OCI-LY7 (cell line): ENCODE measurements around the gene HMGB4. TPM values are rescaled to one million over a fixed set of nuclear protein-coding genes. Genes with fewer than 3 reads are reported as not detected.

ENCODE experiments used
- BruUV-seq: library from RNA; stranded (reverse); fragments of 400-500 nt; replicated peaks from 2 replicates; lab custom pipeline; 2021; lab: Mats Ljungman, UMichigan
- CTCF ChIA-PET: fragments of 300-600 bp; sonication (Branson Sonifier 250); formaldehyde crosslinking; loops from one replicate; lab custom pipeline; 2022; ENCODE audit warnings: antibody characterized with exemption; ENCODE audit not compliant: unreplicated experiment; lab: Charles Lee
- POLR2A ChIA-PET: fragments of 300-600 bp; sonication (Branson Sonifier 250); formaldehyde crosslinking; loops from one replicate; lab custom pipeline; 2022; ENCODE audit warnings: antibody characterized with exemption; lab: Charles Lee
- DNase-seq: peaks from one replicate; pipeline ENCODE4 v3.0.0-alpha.2; 2015; ENCODE audit warnings: low spot score
- H2AFZ ChIP-seq: fragments of 200-600 bp; sonication (generic), shearing (Covaris generic); 2 replicates; pipeline ENCODE4 v1.6.1; 2014; ENCODE audit warnings: mild to moderate bottlenecking, antibody characterized with exemption, low read length, moderate library complexity
- H3K27ac ChIP-seq: fragments of 200-600 bp; sonication (generic); 2 replicates; pipeline ENCODE4 v1.5.1; 2014; ENCODE audit warnings: mixed run types, low read depth, mild to moderate bottlenecking, moderate library complexity, low read length, inconsistent platforms; ENCODE audit not compliant: poor library complexity, severe bottlenecking
- H3K36me3 ChIP-seq: fragments of 200-600 bp; sonication (generic); 2 replicates; pipeline ENCODE4 v1.6.1; 2014; ENCODE audit warnings: mild to moderate bottlenecking, antibody characterized with exemption, low read length, moderate library complexity, mixed read lengths; ENCODE audit not compliant: insufficient read depth
- H3K4me1 ChIP-seq: fragments of 200-600 bp; sonication (generic); 2 replicates; pipeline ENCODE4 v1.5.1; 2014; ENCODE audit warnings: mild to moderate bottlenecking, low read length; ENCODE audit not compliant: insufficient read depth, poor library complexity, severe bottlenecking
- H3K4me2 ChIP-seq: fragments of 200-600 bp; sonication (generic); 2 replicates; pipeline ENCODE4 v1.6.1; 2014; ENCODE audit warnings: mild to moderate bottlenecking, low read length
- H3K4me3 ChIP-seq: fragments of 200-600 bp; sonication (generic); 2 replicates; pipeline ENCODE4 v1.5.1; 2014; ENCODE audit warnings: mild to moderate bottlenecking, low read depth, low read length; ENCODE audit not compliant: poor library complexity, severe bottlenecking
- H3K79me2 ChIP-seq: fragments of 200-600 bp; sonication (generic); 2 replicates; pipeline ENCODE4 v1.6.1; 2016; ENCODE audit warnings: low read depth, mild to moderate bottlenecking, low read length, moderate library complexity, mixed read lengths; ENCODE audit not compliant: insufficient read depth
- H3K9me2 ChIP-seq: fragments of 200-600 bp; sonication (generic); 2 replicates; pipeline ENCODE4 v1.6.1; 2016; ENCODE audit warnings: mild to moderate bottlenecking, low read length, mixed read lengths; ENCODE audit not compliant: insufficient read depth
- H3K9me3 ChIP-seq: fragments of 200-600 bp; sonication (generic); 2 replicates; pipeline ENCODE4 v1.6.1; 2014; ENCODE audit warnings: mild to moderate bottlenecking, mixed run types, low read length, mixed read lengths
- H4K20me1 ChIP-seq: fragments of 200-600 bp; sonication (generic); 2 replicates; pipeline ENCODE4 v1.6.1; 2014; ENCODE audit warnings: mild to moderate bottlenecking, antibody characterized with exemption, low read length, moderate library complexity, mixed read lengths; ENCODE audit not compliant: insufficient read depth
- CTCF ChIP-seq: fragments of 200-600 bp; sonication (generic); conservative IDR thresholded peaks from 2 replicates; pipeline ENCODE4 v1.5.1; 2014; ENCODE audit warnings: mild to moderate bottlenecking, antibody characterized with exemption, low read length, moderate library complexity, mixed read lengths
- EZH2phosphoT487 ChIP-seq: fragments of 200-600 bp; sonication (generic); IDR thresholded peaks from 2 replicates; pipeline ENCODE4 v1.6.1; 2018; ENCODE audit warnings: low read depth, borderline replicate concordance, mild to moderate bottlenecking, mixed run types, antibody characterized with exemption, low read length, moderate library complexity, mixed read lengths
- intact Hi-C: fragments of 100-400 bp; cut with micrococcal nuclease; formaldehyde crosslinking; loops from one replicate; pipeline ENCODE4 v1.10.0; 2022; ENCODE audit not compliant: unreplicated experiment
- total RNA-seq, 2 experiments: library from RNA; depleted of rRNA in 1 of 2; stranded (reverse); fragments of >200 nt in 1 of 2; shearing (Covaris generic) in 1 of 2; gene quantifications; 2 replicates each; pipeline ENCODE4 v1.2.3, GENCODE V29; 2014 to 2022

Gene HMGB4
- total RNA-seq, 2 experiments from 2014 or later = not detected

GRCh38 chr1:33826711-33827110, 37.2 kb upstream of the HMGB4 start:
- no peak for DNase-seq
- H3K9me2 ChIP-seq = no peaks in the 10 kb centered on the region
- H3K4me3 ChIP-seq = no peak overlapping the region
- no peak overlapping the region for H3K27ac ChIP-seq
- no peaks in the 10 kb centered on the region for H3K36me3 ChIP-seq
- H3K9me3 ChIP-seq = no peaks in the 10 kb centered on the region
- ChIA-PET CTCF (no interaction called here), POLR2A (no interaction called here)
- H3K4me2 ChIP-seq = no peak overlapping the region
- intact Hi-C loops = no loop called here
- H4K20me1 ChIP-seq = no peaks in the 10 kb centered on the region
- H3K79me2 ChIP-seq = no peaks in the 10 kb centered on the region
- no TSS peak for BruUV-seq
- TF ChIP-seq EZH2phosphoT487 = no peak
- no peak for TF ChIP-seq CTCF
- H3K4me1 ChIP-seq = no peaks in the 10 kb centered on the region
- no peak overlapping the region for H2AFZ ChIP-seq

- ChIA-PET POLR2A (no interaction called here), CTCF (no interaction called here)
- no peaks in the 10 kb centered on the region for H4K20me1 ChIP-seq
- no TSS peak for BruUV-seq
- no peak overlapping the region for H2AFZ ChIP-seq
- H3K4me3 ChIP-seq = no peak overlapping the region
- no peaks in the 10 kb centered on the region for H3K9me2 ChIP-seq
- TF ChIP-seq CTCF (no peak), EZH2phosphoT487 (no peak)
- no peak overlapping the region for H3K27ac ChIP-seq
- H3K9me3 ChIP-seq = no peaks in the 10 kb centered on the region
- DNase-seq = no peak
- no peaks in the 10 kb centered on the region for H3K4me1 ChIP-seq
- no peaks in the 10 kb centered on the region for H3K36me3 ChIP-seq
- intact Hi-C loops = no loop called here
- no peak overlapping the region for H3K4me2 ChIP-seq
- H3K79me2 ChIP-seq = no peaks in the 10 kb centered on the region
These were observed 35.8 kb upstream of the HMGB4 start for GRCh38 chr1:33828059-33828458.

GRCh38 chr1:33828654-33829053, 35.2 kb upstream of the HMGB4 start:
- POLR2A ChIA-PET = no interaction called here
- Histone ChIP-seq H3K79me2 (no peaks in the 10 kb centered on the region), H3K9me2 (no peaks in the 10 kb centered on the region), H2AFZ (no peak overlapping the region), H3K4me2 (no peak overlapping the region), H4K20me1 (no peaks in the 10 kb centered on the region), H3K27ac (no peak overlapping the region), H3K4me1 (no peaks in the 10 kb centered on the region), H3K9me3 (no peaks in the 10 kb centered on the region), H3K36me3 (no peaks in the 10 kb centered on the region), H3K4me3 (no peak overlapping the region)
- no peak for DNase-seq
- no peak for TF ChIP-seq CTCF
- no peak for TF ChIP-seq EZH2phosphoT487
- intact Hi-C loops = no loop called here
- CTCF ChIA-PET = no interaction called here
- no TSS peak for BruUV-seq
